Glutamatergic neuron (in vitro differentiated cells): Measurements from ENCODE around the gene RLF. TPM values are rescaled to one million over a fixed set of nuclear protein-coding genes. Genes with fewer than 3 reads are reported as not detected.

Source experiments
- DNase-seq: peaks from one replicate; pipeline ENCODE4 v3.0.0; 2022
- H3K27ac Mint-ChIP-seq: one replicate; pipeline ENCODE4 v1.8.0; 2020; ENCODE audit warnings: mild to moderate bottlenecking, mixed read lengths, inconsistent platforms; ENCODE audit not compliant: unreplicated experiment
- H3K27me3 Mint-ChIP-seq: one replicate; pipeline ENCODE4 v1.8.0; 2020; ENCODE audit warnings: mild to moderate bottlenecking, moderate library complexity, mixed read lengths, inconsistent platforms; ENCODE audit not compliant: unreplicated experiment
- H3K36me3 Mint-ChIP-seq: one replicate; pipeline ENCODE4 v1.8.0; 2020; ENCODE audit warnings: mild to moderate bottlenecking, mixed read lengths, inconsistent platforms; ENCODE audit not compliant: unreplicated experiment
- H3K4me1 Mint-ChIP-seq: one replicate; pipeline ENCODE4 v1.8.0; 2020; ENCODE audit warnings: mild to moderate bottlenecking, low read depth, mixed read lengths, inconsistent platforms; ENCODE audit not compliant: unreplicated experiment
- H3K4me3 Mint-ChIP-seq: one replicate; pipeline ENCODE4 v1.8.0; 2020; ENCODE audit warnings: mild to moderate bottlenecking, mixed read lengths, inconsistent platforms; ENCODE audit not compliant: unreplicated experiment
- H3K9me3 Mint-ChIP-seq: one replicate; pipeline ENCODE4 v1.8.0; 2020; ENCODE audit warnings: mild to moderate bottlenecking, moderate library complexity, mixed read lengths, inconsistent platforms; ENCODE audit not compliant: unreplicated experiment
- CTCF ChIP-seq: fragments of 200-600 bp; sonication (generic); IDR thresholded peaks from one replicate; pipeline ENCODE4 v1.5.0; 2021; ENCODE audit not compliant: partially characterized antibody, unreplicated experiment
- total RNA-seq: library from RNA; stranded (reverse); fragmentation: NEBNext Ultra II Directional; extraction: Animal tissue kit (Norgen Biotek cat#: 25700); gene quantifications from one replicate; pipeline ENCODE4 v1.2.1, GENCODE V29; 2021; ENCODE audit not compliant: unreplicated experiment

The RLF gene
- total RNA-seq, 1 donor from 2014 or later = 15.0 TPM

GRCh38 chr1:40130892-40131291, 30.3 kb upstream of the RLF start:
- Mint-ChIP-seq H3K36me3 (no peaks in the 10 kb centered on the region), H3K4me1 (no peaks in the 10 kb centered on the region), H3K27ac (no peak overlapping the region), H3K9me3 (no peaks in the 10 kb centered on the region), H3K27me3 (no peaks in the 10 kb centered on the region), H3K4me3 (no peak overlapping the region)
- no peak for DNase-seq
- TF ChIP-seq CTCF = no peak

- no peak overlapping the region for H3K27ac Mint-ChIP-seq
- H3K4me3 Mint-ChIP-seq = no peak overlapping the region
- no peak for TF ChIP-seq CTCF
- DNase-seq = no peak
- H3K36me3 Mint-ChIP-seq = no peaks in the 10 kb centered on the region
- no peaks in the 10 kb centered on the region for H3K9me3 Mint-ChIP-seq
- H3K27me3 Mint-ChIP-seq = no peaks in the 10 kb centered on the region
- no peaks in the 10 kb centered on the region for H3K4me1 Mint-ChIP-seq
Measured at GRCh38 chr1:40132383-40133311, 28.5 kb upstream of the RLF start.

GRCh38 chr1:40133312-40133665, 27.9 kb upstream of the RLF start:
- Mint-ChIP-seq H3K27me3 (no peaks in the 10 kb centered on the region), H3K9me3 (no peaks in the 10 kb centered on the region), H3K4me3 (no peak overlapping the region), H3K36me3 (no peaks in the 10 kb centered on the region), H3K27ac (no peak overlapping the region), H3K4me1 (no peaks in the 10 kb centered on the region)
- no peak for TF ChIP-seq CTCF
- no peak for DNase-seq

GRCh38 chr1:40133839-40134238, 27.3 kb upstream of the RLF start:
- H3K27ac Mint-ChIP-seq = no peak overlapping the region
- H3K9me3 Mint-ChIP-seq = no peaks in the 10 kb centered on the region
- DNase-seq = no peak
- H3K4me3 Mint-ChIP-seq = no peak overlapping the region
- no peaks in the 10 kb centered on the region for H3K36me3 Mint-ChIP-seq
- no peak for TF ChIP-seq CTCF
- no peaks in the 10 kb centered on the region for H3K4me1 Mint-ChIP-seq
- H3K27me3 Mint-ChIP-seq = no peaks in the 10 kb centered on the region

- Mint-ChIP-seq H3K27ac (no peak overlapping the region), H3K27me3 (no peaks in the 10 kb centered on the region), H3K9me3 (no peaks in the 10 kb centered on the region), H3K4me3 (no peak overlapping the region), H3K36me3 (no peaks in the 10 kb centered on the region), H3K4me1 (no peaks in the 10 kb centered on the region)
- DNase-seq = no peak
- no peak for TF ChIP-seq CTCF
Measured at GRCh38 chr1:40140211-40140973, 20.8 kb upstream of the RLF start.
